DND-41 (cell line): ENCODE measurements around the gene GPR176.

Experiments
- CTCF ChIP-seq: IDR thresholded peaks from 2 replicates; pipeline ENCODE4 v1.5.1; 2012; ENCODE audit warnings: borderline replicate concordance, low read length, moderate library complexity, mild to moderate bottlenecking; ENCODE audit not compliant: poor library complexity, severe bottlenecking; ENCODE audit errors: extremely low read depth
- EZH2 ChIP-seq: IDR thresholded peaks from 3 replicates; pipeline ENCODE4 v1.6.1; 2012; ENCODE audit warnings: borderline replicate concordance, low read depth, mild to moderate bottlenecking, moderate library complexity, low read length, inconsistent platforms; ENCODE audit not compliant: severe bottlenecking

- no peak for TF ChIP-seq CTCF
- TF ChIP-seq EZH2, result no peak
Measured at GRCh38 chr15:39886418-39886817, 33.6 kb downstream of the GPR176 start.
